GM19452 (cell line): ENCODE data around the gene B4GALNT4.
"Not testable (repeated sequence)": the region's sequence is repeated elsewhere in the genome, so short reads cannot be mapped to it uniquely, and the experiment has no call there.

Source experiments
- ATAC-seq: cut with Tn5 transposase; IDR thresholded peaks from one replicate; pipeline ENCODE4 v1.9.1; 2021; ENCODE audit not compliant: unreplicated experiment

Gene B4GALNT4

GRCh38 chr11:375065-376025, 6.0 kb downstream of the B4GALNT4 start:
- ATAC-seq, result no peak

- ATAC-seq, result no peak
Measured at GRCh38 chr11:376531-377173, 7.4 kb downstream of the B4GALNT4 start.

GRCh38 chr11:377174-377865, 8.0 kb downstream of the B4GALNT4 start:
- ATAC-seq, result no peak

GRCh38 chr11:377883-378500, 8.7 kb downstream of the B4GALNT4 start:
- no peak for ATAC-seq

- no peak for ATAC-seq
Measured at GRCh38 chr11:379205-380094, 10.2 kb downstream of the B4GALNT4 start.

GRCh38 chr11:380095-380480, 10.8 kb downstream of the B4GALNT4 start:
- no peak for ATAC-seq

- no peak for ATAC-seq
Measured at GRCh38 chr11:380491-380890, 11.2 kb downstream of the B4GALNT4 start.

GRCh38 chr11:380996-381395, 11.7 kb downstream of the B4GALNT4 start:
- no peak for ATAC-seq

GRCh38 chr11:381501-382072, 12.3 kb downstream of the B4GALNT4 start:
- no peak for ATAC-seq

- no peak for ATAC-seq
Measured at GRCh38 chr11:382081-382629, 12.9 kb downstream of the B4GALNT4 start.

- no peak for ATAC-seq
Measured at GRCh38 chr11:383431-383830, 14.1 kb downstream of the B4GALNT4 start.

GRCh38 chr11:384511-384910, 15.2 kb downstream of the B4GALNT4 start:
- no peak for ATAC-seq

GRCh38 chr11:385594-386351, 16.5 kb downstream of the B4GALNT4 start:
- no peak for ATAC-seq

GRCh38 chr11:386483-386882, 17.2 kb downstream of the B4GALNT4 start:
- ATAC-seq, result no peak

GRCh38 chr11:387193-387793, 18.0 kb downstream of the B4GALNT4 start:
- ATAC-seq, result no peak

- not testable (repeated sequence) for ATAC-seq
Measured at GRCh38 chr11:389369-389768, 20.1 kb downstream of the B4GALNT4 start.

- no peak for ATAC-seq
Measured at GRCh38 chr11:390175-390574, 20.9 kb downstream of the B4GALNT4 start.
